ENCODE measurements around the gene PROX1.

- TF ChIP-seq SUZ12 (IDR thresholded peaks at IDR 0.05; ENCODE audit: extremely low read depth, insufficient read depth, insufficient read length) (no peak), YY1 (IDR thresholded peaks at IDR 0.05; ENCODE audit: insufficient read depth, insufficient read length) (no peak)
Measured at GRCh38 chr1:213987422-213987926, 299 bp upstream of the PROX1 start.
